Prostate gland (tissue), 2 donors: ENCODE measurements around the gene CCDC83.

Source experiments
- CTCF ChIP-seq, 4 experiments: fragments of 200-600 bp in 2 of 4; fragments of 450-650 bp in 2 of 4; sonication (generic) in 2 of 4; IDR thresholded peaks; 1 replicate in 3 of 4; 2 replicates in 1 of 4; pipeline ENCODE4 v1.5.1; 2016 to 2019; ENCODE audit warnings: antibody characterized with exemption in 4 of 4, mild to moderate bottlenecking in 2 of 4, moderate library complexity in 2 of 4
- POLR2A ChIP-seq: fragments of 450-650 bp; IDR thresholded peaks from one replicate; pipeline ENCODE4 v1.6.1; 2016; ENCODE audit warnings: antibody characterized with exemption, mild to moderate bottlenecking

GRCh38 chr11:85950317-85951048 is 95.3 kb downstream of the CCDC83 start:
- TF ChIP-seq POLR2A (no peak), CTCF (IDR thresholded peaks at IDR 0.05) (no peak)
